Measurements from ENCODE around the gene TBC1D1. TPM values are rescaled to one million over a fixed set of nuclear protein-coding genes. Genes with fewer than 3 reads are reported as not detected.

The TBC1D1 gene
- total RNA-seq, 1 donor from 2014 or later: 54.5 TPM

GRCh38 chr4:38073596-38074234, 182.8 kb downstream of the TBC1D1 start:
- Mint-ChIP-seq H3K4me3 (ENCODE audit: unreplicated experiment) (no peak overlapping the region), H3K36me3 (ENCODE audit: low read depth, unreplicated experiment) (peaks cover 8% of the 10 kb centered on the region), H3K9me3 (ENCODE audit: unreplicated experiment) (no peaks in the 10 kb centered on the region), H3K4me1 (ENCODE audit: low read depth, unreplicated experiment) (peaks cover 17% of the 10 kb centered on the region), H3K27me3 (ENCODE audit: low read depth, unreplicated experiment) (no peaks in the 10 kb centered on the region), H3K27ac (ENCODE audit: unreplicated experiment) (no peak overlapping the region)
- H3K27ac ChIP-seq (ENCODE audit: low read depth, low read length): no peak overlapping the region
- TF ChIP-seq EZH2 (IDR thresholded peaks at IDR 0.05; ENCODE audit: insufficient read depth, low read length) (no peak), CTCF (IDR thresholded peaks at IDR 0.05; ENCODE audit: insufficient read depth, low read depth, low read length) (no peak)
- H3K36me3 ChIP-seq (ENCODE audit: insufficient read depth, low read length): peaks cover 3% of the 10 kb centered on the region
- FAIRE-seq (no peak), DNase-seq (ENCODE audit: low read depth) (no peak)
- no peaks in the 10 kb centered on the region for H3K79me2 ChIP-seq (ENCODE audit: insufficient read depth, low read length)
- no peaks in the 10 kb centered on the region for H3K27me3 ChIP-seq (ENCODE audit: insufficient read depth, low read length)
- H3K9me3 ChIP-seq (ENCODE audit: insufficient read depth, low read depth, low read length): no peaks in the 10 kb centered on the region
- no peak overlapping the region for H2AFZ ChIP-seq (ENCODE audit: low read depth, low read length)
- H3K4me1 ChIP-seq (ENCODE audit: insufficient read depth, low read length): peaks cover 10% of the 10 kb centered on the region
- no peaks in the 10 kb centered on the region for H4K20me1 ChIP-seq (ENCODE audit: insufficient read depth, low read length)
- H3K4me2 ChIP-seq (ENCODE audit: low read length): no peak overlapping the region
- no peak overlapping the region for H3K9ac ChIP-seq (ENCODE audit: low read length)
- no peak overlapping the region for H3K4me3 ChIP-seq (ENCODE audit: insufficient read depth, low read depth, low read length)

- no peaks in the 10 kb centered on the region for H4K20me1 ChIP-seq (ENCODE audit: insufficient read depth, low read length)
- H3K4me3 Mint-ChIP-seq (ENCODE audit: unreplicated experiment): no peak overlapping the region
- TF ChIP-seq EZH2 (IDR thresholded peaks at IDR 0.05; ENCODE audit: insufficient read depth, low read length) (no peak), CTCF (IDR thresholded peaks at IDR 0.05; ENCODE audit: insufficient read depth, low read depth, low read length) (no peak)
- H3K4me3 ChIP-seq (ENCODE audit: insufficient read depth, low read depth, low read length): no peak overlapping the region
- no peak overlapping the region for H3K9ac ChIP-seq (ENCODE audit: low read length)
- FAIRE-seq: no peak
- no peaks in the 10 kb centered on the region for H3K9me3 Mint-ChIP-seq (ENCODE audit: unreplicated experiment)
- H2AFZ ChIP-seq (ENCODE audit: low read depth, low read length): no peak overlapping the region
- H3K27me3 ChIP-seq (ENCODE audit: insufficient read depth, low read length): no peaks in the 10 kb centered on the region
- no peak overlapping the region for H3K27ac ChIP-seq (ENCODE audit: low read depth, low read length)
- H3K27ac Mint-ChIP-seq (ENCODE audit: unreplicated experiment): no peak overlapping the region
- H3K4me2 ChIP-seq (ENCODE audit: low read length): no peak overlapping the region
- no peaks in the 10 kb centered on the region for H3K9me3 ChIP-seq (ENCODE audit: insufficient read depth, low read depth, low read length)
- H3K36me3 Mint-ChIP-seq (ENCODE audit: low read depth, unreplicated experiment): peaks cover 10% of the 10 kb centered on the region
- peaks cover 16% of the 10 kb centered on the region for H3K4me1 ChIP-seq (ENCODE audit: insufficient read depth, low read length)
- peak; percentile 26 for DNase-seq (ENCODE audit: low read depth)
- no peaks in the 10 kb centered on the region for H3K27me3 Mint-ChIP-seq (ENCODE audit: low read depth, unreplicated experiment)
- peaks cover 3% of the 10 kb centered on the region for H3K36me3 ChIP-seq (ENCODE audit: insufficient read depth, low read length)
- H3K4me1 Mint-ChIP-seq (ENCODE audit: low read depth, unreplicated experiment): peaks cover 17% of the 10 kb centered on the region
- H3K79me2 ChIP-seq (ENCODE audit: insufficient read depth, low read length): no peaks in the 10 kb centered on the region
Observed at GRCh38 chr4:38075370-38076152, 184.7 kb downstream of the TBC1D1 start.

Data from astrocyte (in vitro differentiated cells and primary cell).